Sigmoid colon (tissue), 4 donors: ENCODE data around the gene NANS.

Source experiments
- CTCF ChIP-seq, 4 experiments: fragments of 450-650 bp in 3 of 4; fragments of 200-600 bp in 1 of 4; IDR thresholded peaks; one replicate each; pipeline ENCODE4 v1.5.1; 2016 to 2019; ENCODE audit warnings: antibody characterized with exemption in 4 of 4, mild to moderate bottlenecking in 3 of 4, moderate library complexity in 2 of 4
- EP300 ChIP-seq, 4 donors: sonication (generic); formaldehyde crosslinking; IDR thresholded peaks; one replicate each; pipeline ENCODE4 v1.6.1; 2017; ENCODE audit warnings: antibody characterized with exemption in 4 of 4
- POLR2A ChIP-seq, 2 donors: fragments of 450-650 bp; IDR thresholded peaks; one replicate each; pipeline ENCODE4 v1.6.1; 2016; ENCODE audit warnings: antibody characterized with exemption in 2 of 2, mild to moderate bottlenecking in 2 of 2, moderate library complexity in 2 of 2
- POLR2AphosphoS5 ChIP-seq, 4 donors: sonication (generic); formaldehyde crosslinking; IDR thresholded peaks; one replicate each; pipeline ENCODE4 v1.6.1; 2017; ENCODE audit warnings: antibody characterized with exemption in 4 of 4

DNA sequence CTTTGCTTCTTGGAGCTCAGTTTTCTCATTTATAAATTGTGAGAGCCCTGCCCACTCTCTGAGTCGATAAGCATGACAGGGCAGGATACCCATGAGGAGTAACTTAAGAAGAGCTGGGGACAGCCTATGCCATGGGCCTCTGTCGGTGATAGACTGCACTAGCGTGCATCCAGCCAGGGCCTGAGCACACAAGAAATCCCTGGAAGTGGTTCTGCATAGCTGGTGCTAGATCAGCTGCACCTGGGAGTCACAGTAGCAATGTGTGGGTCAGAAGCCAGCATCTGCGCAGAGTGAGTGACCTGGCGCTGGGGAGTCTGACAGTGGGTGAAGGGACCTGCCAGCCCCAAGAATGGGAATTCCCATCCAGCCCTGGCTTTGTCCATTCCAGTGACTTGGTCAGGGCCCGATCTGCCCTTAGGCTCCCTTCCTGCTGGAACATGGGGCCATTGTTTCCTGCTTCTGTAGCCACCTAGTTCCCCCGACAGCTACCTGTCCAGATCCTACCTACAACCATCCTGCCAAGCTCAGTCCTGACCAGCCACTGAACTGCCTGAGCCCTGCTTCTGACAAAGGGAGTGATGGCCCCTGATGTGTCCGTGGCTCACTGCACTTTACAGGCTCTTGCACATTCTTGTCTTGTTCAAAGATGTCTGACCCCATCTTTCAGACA is 35.9 kb upstream of the NANS start:
- TF ChIP-seq EP300 (IDR thresholded peaks at IDR 0.05) (no peak), CTCF (IDR thresholded peaks at IDR 0.05) (no peak), POLR2AphosphoS5 (IDR thresholded peaks at IDR 0.05) (no peak), POLR2A (IDR thresholded peaks at IDR 0.05) (no peak)
